ENCODE results near the gene SYNE3.
"Not testable (repeated sequence)": the region's sequence is repeated elsewhere in the genome, so short reads cannot be mapped to it uniquely, and the experiment has no call there.

SYNE3 gene

GRCh38 chr14:95523815-95524448 lies 7.5 kb upstream of the SYNE3 start:
- peak; percentile 59 for DNase-seq (ENCODE audit: low spot score)

DNA sequence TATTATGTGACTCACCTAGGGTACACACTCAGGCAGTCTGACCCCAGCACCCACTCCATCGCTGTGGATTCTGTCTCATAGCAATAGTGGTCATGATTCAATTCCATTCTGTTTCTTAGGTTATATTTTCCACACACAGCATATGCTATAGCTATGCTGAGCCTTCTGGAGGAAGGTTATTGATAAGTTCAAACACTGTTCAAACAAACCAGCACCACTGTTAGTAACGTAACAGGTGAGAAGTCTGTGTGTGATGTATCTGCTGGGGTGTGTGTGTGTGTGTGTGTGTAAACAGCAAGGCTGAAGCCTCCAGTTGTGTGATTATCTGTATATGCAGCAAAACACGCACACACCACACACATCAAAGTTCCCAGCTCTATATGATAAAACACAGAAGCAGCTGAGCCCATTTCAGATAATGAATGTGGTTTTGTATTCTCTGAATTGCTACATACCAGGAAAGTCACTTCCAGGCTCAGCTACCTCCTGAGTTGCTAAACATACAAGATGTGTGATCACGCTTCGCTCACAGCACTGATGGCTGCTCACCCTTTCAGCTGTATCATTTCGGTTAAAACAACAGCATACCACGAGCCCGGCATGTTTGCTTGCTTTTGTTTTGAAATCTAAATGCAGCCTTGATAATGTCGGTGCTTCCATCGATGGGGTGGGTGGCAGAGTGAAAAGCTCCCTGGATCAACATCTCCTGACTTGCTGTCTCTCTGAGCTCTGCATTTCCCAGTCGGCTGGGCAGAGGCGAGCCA lies 6.8 kb upstream of the SYNE3 start:
- DNase-seq (ENCODE audit: low spot score) = no peak

- DNase-seq (ENCODE audit: low spot score) = no peak
These were observed 6.1 kb upstream of the SYNE3 start for GRCh38 chr14:95522556-95522955.

GRCh38 chr14:95522116-95522515 lies 5.7 kb upstream of the SYNE3 start:
- DNase-seq (ENCODE audit: low spot score) = no peak

GRCh38 chr14:95521001-95521400 lies 4.6 kb upstream of the SYNE3 start:
- no peak for DNase-seq (ENCODE audit: low spot score)

- DNase-seq (ENCODE audit: low spot score) = no peak
These were observed 3.9 kb upstream of the SYNE3 start for GRCh38 chr14:95520346-95520745.

DNA sequence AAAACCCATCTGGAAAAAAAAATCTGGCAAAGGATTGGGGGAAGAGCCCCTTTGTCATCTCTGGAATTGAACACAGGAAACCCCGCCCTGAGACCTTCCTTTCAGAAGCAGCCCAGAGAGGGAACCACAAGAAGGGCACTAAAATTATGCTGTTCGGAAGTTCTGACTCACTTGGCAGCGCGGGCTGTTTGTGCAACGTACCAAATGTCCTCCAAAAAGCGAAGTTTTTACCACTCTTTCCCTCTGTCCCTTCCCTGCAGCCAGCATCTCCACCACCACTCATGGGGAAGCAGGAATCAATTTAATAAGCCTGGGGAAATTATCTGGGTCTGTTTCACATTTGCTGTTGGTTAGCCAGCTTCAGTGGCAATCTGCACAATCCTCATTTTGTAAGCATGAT lies 3.2 kb upstream of the SYNE3 start:
- DNase-seq (ENCODE audit: low spot score) = peak; percentile 83

DNA sequence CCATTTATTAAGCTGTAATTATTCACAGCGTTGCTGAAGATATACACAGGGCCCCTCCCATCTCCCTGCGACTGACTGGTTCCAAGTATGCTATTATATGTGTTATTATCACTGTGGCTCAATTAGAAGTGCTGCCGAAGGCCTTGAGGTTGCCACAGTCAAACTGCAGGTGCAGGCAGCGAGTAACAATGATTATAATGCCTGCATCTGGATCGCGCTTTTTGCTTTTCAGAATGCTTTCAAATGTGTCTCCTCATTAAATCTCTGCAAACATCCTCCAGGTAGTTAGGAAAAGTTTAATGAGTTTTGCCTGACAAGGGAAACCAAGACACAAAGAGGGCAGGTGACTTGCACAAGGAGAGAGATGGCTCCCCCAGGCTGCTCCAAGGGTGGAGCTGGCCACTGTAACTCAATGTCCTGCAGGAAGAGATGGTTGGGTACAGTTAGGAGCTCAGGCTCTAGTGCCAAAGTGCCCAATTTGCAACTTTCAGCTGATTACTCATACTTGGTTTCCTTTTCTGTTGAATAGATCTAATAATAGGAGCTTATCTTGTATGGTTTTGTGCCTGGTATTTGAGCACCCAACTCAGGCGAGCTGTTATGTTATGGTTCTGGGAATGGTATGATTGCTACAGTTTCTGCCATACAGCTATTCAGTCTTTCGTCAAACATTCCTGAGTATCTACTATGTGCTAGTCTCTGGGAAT lies 1.7 kb upstream of the SYNE3 start:
- no peak for DNase-seq (ENCODE audit: low spot score)

GRCh38 chr14:95515596-95516552 lies 576 bp downstream of the SYNE3 start:
- peak; percentile 74 for DNase-seq (ENCODE audit: low spot score)

DNA sequence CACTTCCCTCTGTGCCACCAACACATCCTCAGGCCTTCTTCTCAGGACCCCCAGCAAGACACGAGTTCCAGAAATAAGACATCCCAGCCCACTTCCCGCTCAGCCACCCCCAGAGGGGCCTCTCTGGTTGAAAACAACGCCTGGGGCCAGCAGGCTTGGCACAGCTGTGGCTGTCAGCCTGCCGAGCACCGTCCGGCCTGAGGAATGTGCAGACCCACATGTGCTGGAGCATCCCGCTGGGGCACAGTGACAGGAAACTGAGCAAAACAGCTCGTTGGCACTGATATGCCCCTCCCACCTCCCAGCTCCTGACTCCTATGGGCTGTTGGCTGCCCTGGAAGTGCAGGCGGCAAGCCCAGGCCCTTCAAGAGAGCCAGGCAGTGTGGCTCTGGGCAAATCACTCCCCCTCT lies 1.4 kb downstream of the SYNE3 start:
- DNase-seq (ENCODE audit: low spot score) = peak; percentile 53

GRCh38 chr14:95514131-95515079 lies 2.0 kb downstream of the SYNE3 start:
- DNase-seq (ENCODE audit: low spot score) = no peak

GRCh38 chr14:95513291-95513690 lies 3.2 kb downstream of the SYNE3 start:
- DNase-seq (ENCODE audit: low spot score) = no peak

- DNase-seq (ENCODE audit: low spot score) = no peak
These were observed 4.8 kb downstream of the SYNE3 start for GRCh38 chr14:95511687-95512086.

DNA sequence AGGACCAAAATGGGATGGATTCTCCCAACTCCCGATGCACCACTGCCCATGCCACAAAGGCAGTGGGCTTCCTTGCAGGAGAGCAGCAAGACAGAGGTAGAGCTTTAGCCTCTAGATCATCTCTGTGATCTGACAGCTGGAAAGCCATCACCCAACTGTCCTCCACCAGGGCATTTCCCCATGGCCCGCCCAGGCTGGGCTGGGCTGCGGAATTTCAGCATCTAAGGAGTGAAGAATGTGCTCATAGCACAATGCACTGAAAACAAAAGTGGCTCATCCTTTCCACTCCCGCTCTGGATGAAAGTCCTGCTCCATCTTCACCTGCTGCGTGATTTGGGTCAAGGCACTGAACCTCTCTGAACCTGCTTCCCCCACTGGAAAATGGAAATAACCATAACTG lies 5.6 kb downstream of the SYNE3 start:
- no peak for DNase-seq (ENCODE audit: low spot score)

- not testable (repeated sequence) for DNase-seq (ENCODE audit: low spot score)
These were observed 6.1 kb downstream of the SYNE3 start for GRCh38 chr14:95510344-95510743.

DNA sequence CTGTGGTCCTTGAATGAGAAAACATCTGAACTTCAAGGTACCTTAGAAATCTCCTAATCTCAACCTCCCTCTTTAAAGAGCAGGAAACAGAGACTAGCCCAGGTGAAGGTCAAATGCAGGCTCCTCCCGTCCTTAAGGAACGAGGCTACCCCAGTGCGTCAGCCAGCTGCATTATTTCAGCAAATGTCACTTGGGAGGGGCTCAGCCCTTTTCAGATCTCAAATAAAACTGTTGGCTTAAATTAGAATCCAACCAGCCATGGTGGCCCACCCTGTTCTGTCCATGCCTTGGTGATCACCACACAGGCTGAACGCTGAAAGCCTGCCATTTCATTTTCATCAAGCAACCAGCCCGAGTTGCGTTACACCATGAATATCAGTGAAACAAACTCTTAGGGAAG lies 7.0 kb downstream of the SYNE3 start:
- DNase-seq (ENCODE audit: low spot score) = no peak

DNA sequence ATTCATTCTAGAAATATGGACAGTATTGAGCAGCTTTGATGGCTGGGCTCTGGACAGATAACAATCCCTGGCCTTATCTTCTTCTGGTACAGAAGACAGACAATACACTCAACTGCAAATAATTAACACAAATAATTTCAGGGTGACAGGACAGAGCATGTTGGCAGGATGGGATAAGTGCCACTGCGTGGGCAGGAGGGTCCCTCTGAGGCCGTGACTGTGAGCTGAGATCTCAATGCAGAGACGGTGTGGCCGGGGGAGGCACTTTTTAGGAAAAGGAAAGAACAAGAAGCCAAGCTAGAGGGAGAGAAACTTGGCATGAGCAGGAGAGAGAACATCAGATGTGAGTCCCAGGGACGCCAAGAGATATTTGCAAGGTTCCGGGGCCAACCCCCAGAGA lies 8.1 kb downstream of the SYNE3 start:
- DNase-seq (ENCODE audit: low spot score) = no peak

GRCh38 chr14:95507701-95508103 lies 8.7 kb downstream of the SYNE3 start:
- peak; percentile 77 for DNase-seq (ENCODE audit: low spot score)

GRCh38 chr14:95507174-95507573 lies 9.3 kb downstream of the SYNE3 start:
- peak; percentile 93 for DNase-seq (ENCODE audit: low spot score)

- no peak for DNase-seq (ENCODE audit: low spot score)
These were observed 11.3 kb downstream of the SYNE3 start for GRCh38 chr14:95505030-95505589.
